ENCODE data around the gene USP24.

GRCh38 chr1:55069280-55069679, 145.9 kb downstream of the USP24 start:
- TF ChIP-seq CTCF (IDR thresholded peaks at IDR 0.05): no peak
- no peak for TF ChIP-seq POLR2A (IDR thresholded peaks at IDR 0.05)
